Measurements from ENCODE around the gene KRTCAP2.
"Not testable (repeated sequence)": the region's sequence is repeated elsewhere in the genome, so short reads cannot be mapped to it uniquely, and the experiment has no call there.

KRTCAP2 gene

GRCh38 chr1:155167166-155168104, 5.7 kb downstream of the KRTCAP2 start:
- DNase-seq = peak; percentile 65

GRCh38 chr1:155166471-155167165, 6.5 kb downstream of the KRTCAP2 start:
- DNase-seq = no peak

- DNase-seq = no peak
These were observed 7.0 kb downstream of the KRTCAP2 start for GRCh38 chr1:155166051-155166470.

GRCh38 chr1:155164625-155165024, 8.5 kb downstream of the KRTCAP2 start:
- not testable (repeated sequence) for DNase-seq

- not testable (repeated sequence) for DNase-seq
These were observed 9.3 kb downstream of the KRTCAP2 start for GRCh38 chr1:155163785-155164184.

- DNase-seq = not testable (repeated sequence)
These were observed 10.5 kb downstream of the KRTCAP2 start for GRCh38 chr1:155162631-155163030.

GRCh38 chr1:155160128-155160527, 13.0 kb downstream of the KRTCAP2 start:
- no peak for DNase-seq

- DNase-seq = no peak
These were observed 14.1 kb downstream of the KRTCAP2 start for GRCh38 chr1:155158991-155159390.

- DNase-seq = not testable (repeated sequence)
These were observed 17.0 kb downstream of the KRTCAP2 start for GRCh38 chr1:155155996-155156643.

GRCh38 chr1:155145491-155145890, 27.6 kb downstream of the KRTCAP2 start:
- no peak for DNase-seq

GRCh38 chr1:155141749-155142148, 31.4 kb downstream of the KRTCAP2 start:
- no peak for DNase-seq

- no peak for DNase-seq
These were observed 32.5 kb downstream of the KRTCAP2 start for GRCh38 chr1:155140630-155140953.

- DNase-seq = peak; percentile 65
These were observed 33.0 kb downstream of the KRTCAP2 start, which contains the start of gene DPM3 for GRCh38 chr1:155139895-155140629. Gene DPM3 (minus strand): TSS chr1:155140531. CDS start chr1:155140240, 291 bp downstream.

GRCh38 chr1:155137154-155137949, 35.8 kb downstream of the KRTCAP2 start:
- no peak for DNase-seq

- DNase-seq = no peak
These were observed 36.4 kb downstream of the KRTCAP2 start for GRCh38 chr1:155136748-155137147.

- peak; percentile 92 for DNase-seq
These were observed 37.6 kb downstream of the KRTCAP2 start, which contains the start of gene SLC50A1 for GRCh38 chr1:155135415-155136028. Gene SLC50A1 (plus strand): TSS chr1:155135852. CDS start chr1:155135912, 60 bp downstream.

GRCh38 chr1:155134880-155135414, 38.2 kb downstream of the KRTCAP2 start:
- peak; percentile 73 for DNase-seq

- DNase-seq = no peak
These were observed 38.8 kb downstream of the KRTCAP2 start for GRCh38 chr1:155134322-155134721.

GRCh38 chr1:155133799-155134281, 39.3 kb downstream of the KRTCAP2 start:
- no peak for DNase-seq

- DNase-seq = no peak
These were observed 41.2 kb downstream of the KRTCAP2 start for GRCh38 chr1:155131856-155132255.

GRCh38 chr1:155131285-155131684, 41.8 kb downstream of the KRTCAP2 start:
- no peak for DNase-seq
